ENCODE data around the gene RETREG3. TPM values are rescaled to one million over a fixed set of nuclear protein-coding genes. Genes with fewer than 3 reads are reported as not detected.
A peak's percentile ranks its signal among the peaks of the same experiment; 100 is the strongest.

RETREG3 gene
- total and polyA plus RNA-seq, 2 of the 13 experiments (the other 11 are each of a cell fraction or from before 2014, with no cell fraction given) = 47.0 to 55.8 TPM

- TF ChIP-seq ELF1 (CRISPR knock-in tag; IDR thresholded peaks at IDR 0.05) = 0 out of 2 replicates have a peak, but pooled peaks have one; percentile 26
- TF ChIP-seq, protein P1, sequence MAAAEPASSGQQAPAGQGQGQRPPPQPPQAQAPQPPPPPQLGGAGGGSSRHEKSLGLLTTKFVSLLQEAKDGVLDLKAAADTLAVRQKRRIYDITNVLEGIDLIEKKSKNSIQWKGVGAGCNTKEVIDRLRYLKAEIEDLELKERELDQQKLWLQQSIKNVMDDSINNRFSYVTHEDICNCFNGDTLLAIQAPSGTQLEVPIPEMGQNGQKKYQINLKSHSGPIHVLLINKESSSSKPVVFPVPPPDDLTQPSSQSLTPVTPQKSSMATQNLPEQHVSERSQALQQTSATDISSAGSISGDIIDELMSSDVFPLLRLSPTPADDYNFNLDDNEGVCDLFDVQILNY (CRISPR knock-in tag; conservative IDR thresholded peaks at IDR 0.05) = no peak
- TF ChIP-seq ZBTB1 (CRISPR knock-in tag; IDR thresholded peaks at IDR 0.05; ENCODE audit: borderline replicate concordance) = no peak
- TF ChIP-seq ZNF550 (CRISPR knock-in tag; IDR thresholded peaks at IDR 0.05; ENCODE audit: borderline replicate concordance) = no peak
- TF ChIP-seq ZFP36 (IDR thresholded peaks at IDR 0.05; ENCODE audit: borderline replicate concordance, low read depth, low read length, partially characterized antibody) = no peak
- TF ChIP-seq KDM1A (CRISPR knock-in tag; IDR thresholded peaks at IDR 0.05) = peak; percentile 81
- TF ChIP-seq ZNF326 (CRISPR knock-in tag; IDR thresholded peaks at IDR 0.05; ENCODE audit: borderline replicate concordance) = no peak
- no peak for TF ChIP-seq HES4 (CRISPR knock-in tag; IDR thresholded peaks at IDR 0.05; ENCODE audit: borderline replicate concordance)
- TF ChIP-seq ZC3H4 (CRISPR knock-in tag; IDR thresholded peaks at IDR 0.05; ENCODE audit: borderline replicate concordance) = no peak
- no peak for TF ChIP-seq MATR3 (CRISPR knock-in tag; IDR thresholded peaks at IDR 0.05)
- TF ChIP-seq ZNF83 (CRISPR knock-in tag; IDR thresholded peaks at IDR 0.05; ENCODE audit: borderline replicate concordance) = no peak
- TF ChIP-seq ZNF816 (CRISPR knock-in tag; IDR thresholded peaks at IDR 0.05; ENCODE audit: borderline replicate concordance) = peak; percentile 20; the same call in 1 of the 2 replicates
- TF ChIP-seq NAIF1 (CRISPR knock-in tag; IDR thresholded peaks at IDR 0.05; ENCODE audit: borderline replicate concordance) = no peak
- TF ChIP-seq, protein P2, sequence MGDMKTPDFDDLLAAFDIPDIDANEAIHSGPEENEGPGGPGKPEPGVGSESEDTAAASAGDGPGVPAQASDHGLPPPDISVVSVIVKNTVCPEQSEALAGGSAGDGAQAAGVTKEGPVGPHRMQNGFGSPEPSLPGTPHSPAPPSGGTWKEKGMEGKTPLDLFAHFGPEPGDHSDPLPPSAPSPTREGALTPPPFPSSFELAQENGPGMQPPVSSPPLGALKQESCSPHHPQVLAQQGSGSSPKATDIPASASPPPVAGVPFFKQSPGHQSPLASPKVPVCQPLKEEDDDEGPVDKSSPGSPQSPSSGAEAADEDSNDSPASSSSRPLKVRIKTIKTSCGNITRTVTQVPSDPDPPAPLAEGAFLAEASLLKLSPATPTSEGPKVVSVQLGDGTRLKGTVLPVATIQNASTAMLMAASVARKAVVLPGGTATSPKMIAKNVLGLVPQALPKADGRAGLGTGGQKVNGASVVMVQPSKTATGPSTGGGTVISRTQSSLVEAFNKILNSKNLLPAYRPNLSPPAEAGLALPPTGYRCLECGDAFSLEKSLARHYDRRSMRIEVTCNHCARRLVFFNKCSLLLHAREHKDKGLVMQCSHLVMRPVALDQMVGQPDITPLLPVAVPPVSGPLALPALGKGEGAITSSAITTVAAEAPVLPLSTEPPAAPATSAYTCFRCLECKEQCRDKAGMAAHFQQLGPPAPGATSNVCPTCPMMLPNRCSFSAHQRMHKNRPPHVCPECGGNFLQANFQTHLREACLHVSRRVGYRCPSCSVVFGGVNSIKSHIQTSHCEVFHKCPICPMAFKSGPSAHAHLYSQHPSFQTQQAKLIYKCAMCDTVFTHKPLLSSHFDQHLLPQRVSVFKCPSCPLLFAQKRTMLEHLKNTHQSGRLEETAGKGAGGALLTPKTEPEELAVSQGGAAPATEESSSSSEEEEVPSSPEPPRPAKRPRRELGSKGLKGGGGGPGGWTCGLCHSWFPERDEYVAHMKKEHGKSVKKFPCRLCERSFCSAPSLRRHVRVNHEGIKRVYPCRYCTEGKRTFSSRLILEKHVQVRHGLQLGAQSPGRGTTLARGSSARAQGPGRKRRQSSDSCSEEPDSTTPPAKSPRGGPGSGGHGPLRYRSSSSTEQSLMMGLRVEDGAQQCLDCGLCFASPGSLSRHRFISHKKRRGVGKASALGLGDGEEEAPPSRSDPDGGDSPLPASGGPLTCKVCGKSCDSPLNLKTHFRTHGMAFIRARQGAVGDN (CRISPR knock-in tag; IDR thresholded peaks at IDR 0.05) = peak; percentile 69
- no peak for TF ChIP-seq ARNT (IDR thresholded peaks at IDR 0.05)
- TF ChIP-seq, protein P3, sequence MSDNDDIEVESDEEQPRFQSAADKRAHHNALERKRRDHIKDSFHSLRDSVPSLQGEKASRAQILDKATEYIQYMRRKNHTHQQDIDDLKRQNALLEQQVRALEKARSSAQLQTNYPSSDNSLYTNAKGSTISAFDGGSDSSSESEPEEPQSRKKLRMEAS (IDR thresholded peaks at IDR 0.05) = peak; percentile 78
- TF ChIP-seq EZH2 (conservative IDR thresholded peaks at IDR 0.05; ENCODE audit: low read depth, low read length) = no peak
- TF ChIP-seq MYC (CRISPR knock-in tag; IDR thresholded peaks at IDR 0.05; ENCODE audit: borderline replicate concordance) = peak; percentile 64
- no peak for TF ChIP-seq ZNF557 (CRISPR knock-in tag; IDR thresholded peaks at IDR 0.05)
- no peak for TF ChIP-seq ZNF432 (CRISPR knock-in tag; IDR thresholded peaks at IDR 0.05; ENCODE audit: borderline replicate concordance)
- TF ChIP-seq ZNF570 (CRISPR knock-in tag; IDR thresholded peaks at IDR 0.05; ENCODE audit: borderline replicate concordance) = no peak
- TF ChIP-seq TAF1 (CRISPR knock-in tag; IDR thresholded peaks at IDR 0.05) = peak; percentile 22; the same call in 1 of the 2 replicates
- no peak for TF ChIP-seq STAT5B (CRISPR knock-in tag; IDR thresholded peaks at IDR 0.05)
- TF ChIP-seq HMG20B (CRISPR knock-in tag; conservative IDR thresholded peaks at IDR 0.05) = 0 out of 2 replicates have a peak, but pooled peaks have one; percentile 2
- no peak; the same call in 1 of the 2 replicates for TF ChIP-seq ZNF235 (CRISPR knock-in tag; IDR thresholded peaks at IDR 0.05; ENCODE audit: borderline replicate concordance)
Observed at GRCh38 chr17:42531455-42532354, 77.5 kb downstream of the RETREG3 start (continued).

Measured in HepG2 (cell line).